SKM-1 (cell line): ENCODE results near the gene ZNF366.

ENCODE experiments used
- DNase-seq: peaks from one replicate; lab custom pipeline; 2025; ENCODE audit not compliant: unreplicated experiment; lab: John Stamatoyannopoulos, UW

The ZNF366 gene, protein sequence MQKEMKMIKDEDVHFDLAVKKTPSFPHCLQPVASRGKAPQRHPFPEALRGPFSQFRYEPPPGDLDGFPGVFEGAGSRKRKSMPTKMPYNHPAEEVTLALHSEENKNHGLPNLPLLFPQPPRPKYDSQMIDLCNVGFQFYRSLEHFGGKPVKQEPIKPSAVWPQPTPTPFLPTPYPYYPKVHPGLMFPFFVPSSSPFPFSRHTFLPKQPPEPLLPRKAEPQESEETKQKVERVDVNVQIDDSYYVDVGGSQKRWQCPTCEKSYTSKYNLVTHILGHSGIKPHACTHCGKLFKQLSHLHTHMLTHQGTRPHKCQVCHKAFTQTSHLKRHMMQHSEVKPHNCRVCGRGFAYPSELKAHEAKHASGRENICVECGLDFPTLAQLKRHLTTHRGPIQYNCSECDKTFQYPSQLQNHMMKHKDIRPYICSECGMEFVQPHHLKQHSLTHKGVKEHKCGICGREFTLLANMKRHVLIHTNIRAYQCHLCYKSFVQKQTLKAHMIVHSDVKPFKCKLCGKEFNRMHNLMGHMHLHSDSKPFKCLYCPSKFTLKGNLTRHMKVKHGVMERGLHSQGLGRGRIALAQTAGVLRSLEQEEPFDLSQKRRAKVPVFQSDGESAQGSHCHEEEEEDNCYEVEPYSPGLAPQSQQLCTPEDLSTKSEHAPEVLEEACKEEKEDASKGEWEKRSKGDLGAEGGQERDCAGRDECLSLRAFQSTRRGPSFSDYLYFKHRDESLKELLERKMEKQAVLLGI

GRCh38 chr5:72507231-72507906 lies at the start of gene ZNF366:
Gene ZNF366, minus strand, starts transcription at chr5:72507410. Its CDS starts 45,914 bp downstream, at chr5:72461496.
- DNase-seq: peak; percentile 14

DNA sequence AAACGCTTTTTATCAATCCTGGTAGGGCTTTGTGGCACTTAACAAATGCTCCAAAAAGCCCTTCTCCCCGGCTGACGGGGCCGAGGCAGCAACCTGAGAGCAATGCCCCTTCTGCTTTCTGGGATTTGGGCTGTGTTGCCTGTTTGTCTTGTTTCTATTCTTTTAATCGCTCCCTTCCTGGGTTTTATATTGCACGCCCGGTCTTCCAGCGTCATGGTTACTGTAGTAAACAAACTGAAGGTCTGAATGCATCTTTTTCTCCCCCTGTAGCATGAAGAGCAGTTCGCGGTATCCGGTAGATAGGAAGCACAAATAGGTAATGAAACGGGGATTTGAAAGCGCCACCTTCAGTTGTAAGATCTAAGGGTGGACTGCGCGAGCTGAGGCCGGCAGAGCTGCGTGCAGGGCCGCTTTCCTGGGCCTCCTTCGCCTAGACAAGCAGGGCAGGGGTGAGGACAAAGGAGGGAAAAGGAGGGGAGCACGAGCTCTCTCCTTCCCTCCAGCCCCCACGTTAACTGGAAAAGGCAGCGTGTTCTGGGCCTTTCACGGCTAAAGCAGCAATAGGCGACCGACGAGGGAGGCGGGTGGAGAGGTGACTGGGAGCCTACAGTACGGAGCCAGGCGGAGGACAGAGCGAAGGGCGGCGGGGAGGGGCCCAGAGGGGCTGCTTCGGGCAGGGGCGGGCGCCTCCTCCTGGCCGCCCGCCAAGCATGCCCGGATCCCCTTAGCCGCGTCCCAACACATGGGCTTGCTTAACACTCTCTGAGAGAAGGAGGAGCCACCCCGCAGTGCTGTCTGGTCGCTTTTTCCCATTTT lies 49.3 kb upstream of the ZNF366 start:
- DNase-seq: no peak

DNA sequence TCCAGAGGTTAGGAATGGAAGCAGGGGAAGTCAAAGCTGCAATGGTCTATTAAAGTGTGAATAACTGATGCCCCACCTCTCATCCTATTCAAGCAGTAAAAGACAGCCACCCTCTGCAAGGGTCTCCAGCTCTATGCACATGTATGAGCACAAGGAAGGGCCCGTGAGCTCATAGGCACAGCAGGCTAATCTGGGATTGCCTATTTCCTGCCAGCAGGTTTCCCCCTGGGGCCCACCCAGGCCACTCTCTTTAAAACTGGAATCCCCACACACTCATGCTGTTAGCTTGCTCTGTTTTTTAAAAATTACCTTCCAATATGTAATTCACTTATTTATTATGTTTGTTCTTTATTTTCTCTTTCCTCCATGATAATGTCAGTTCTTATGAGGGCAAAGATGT lies 48.7 kb upstream of the ZNF366 start:
- no peak for DNase-seq

- no peak for DNase-seq
These were observed 47.7 kb upstream of the ZNF366 start for GRCh38 chr5:72554897-72555296.

DNA sequence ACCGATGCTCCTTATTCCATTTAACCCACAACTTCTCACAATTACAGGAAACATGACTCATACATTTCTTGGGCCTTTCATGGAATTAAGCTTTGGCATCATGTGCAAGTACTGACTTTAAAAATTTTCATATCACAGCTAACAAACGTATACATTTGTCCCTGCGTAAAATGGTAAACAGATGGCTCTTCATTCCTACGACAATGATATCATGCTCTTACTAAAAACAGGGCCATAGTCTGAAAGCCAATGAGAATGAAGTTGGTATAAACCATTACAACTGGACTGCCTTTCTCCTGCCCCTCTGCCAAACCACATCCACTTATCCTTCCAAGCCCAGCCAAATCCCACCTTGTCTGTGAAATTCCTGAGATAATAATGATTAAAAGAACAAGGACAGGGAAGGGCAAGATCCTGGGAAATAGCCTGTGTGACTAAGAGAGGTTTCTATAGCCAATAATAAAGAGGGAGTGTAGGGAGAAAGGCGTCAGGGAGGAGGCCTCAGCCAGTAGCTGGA lies 44.9 kb upstream of the ZNF366 start:
- no peak for DNase-seq

DNA sequence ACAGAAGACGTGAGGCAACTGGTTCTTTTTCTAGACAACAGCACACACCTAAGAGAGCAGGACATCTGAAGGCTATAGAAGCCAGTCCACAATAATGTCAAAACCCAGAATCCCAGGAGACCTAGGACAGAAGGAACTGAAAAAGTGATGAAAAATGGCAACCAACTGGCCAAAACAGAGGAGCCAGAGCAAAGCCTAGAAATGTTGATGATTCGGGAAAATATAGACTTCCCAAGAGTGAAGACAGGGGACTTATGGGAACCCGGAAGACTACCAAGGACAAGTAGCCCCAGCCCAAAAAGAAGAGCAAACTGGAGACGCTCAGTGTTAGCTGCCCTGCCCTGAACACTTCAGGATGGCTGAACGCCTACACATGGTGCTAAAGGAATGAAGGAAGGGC lies 43.4 kb upstream of the ZNF366 start:
- DNase-seq: no peak

- DNase-seq: no peak
These were observed 36.6 kb upstream of the ZNF366 start for GRCh38 chr5:72543811-72544210.

GRCh38 chr5:72543365-72543764 lies 36.2 kb upstream of the ZNF366 start:
- peak; percentile 33 for DNase-seq

DNA sequence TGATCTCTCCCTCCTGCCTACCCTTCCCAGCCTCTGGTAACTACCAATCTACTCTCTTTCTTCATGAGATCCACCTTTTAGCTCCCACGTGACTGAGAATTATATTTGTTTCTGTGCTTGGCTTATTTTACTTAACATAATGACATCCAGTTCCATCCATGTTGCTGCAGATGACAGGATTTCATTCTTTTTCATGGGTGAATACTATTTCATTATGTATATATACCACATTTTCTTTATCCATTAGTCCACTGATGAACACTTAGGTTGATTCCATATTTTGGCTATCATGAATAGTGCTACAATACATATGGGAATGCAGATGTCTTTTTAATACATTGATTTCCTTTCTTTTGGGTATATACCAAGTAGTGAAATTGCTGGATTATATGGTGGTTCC lies 35.5 kb upstream of the ZNF366 start:
- DNase-seq: no peak

DNA sequence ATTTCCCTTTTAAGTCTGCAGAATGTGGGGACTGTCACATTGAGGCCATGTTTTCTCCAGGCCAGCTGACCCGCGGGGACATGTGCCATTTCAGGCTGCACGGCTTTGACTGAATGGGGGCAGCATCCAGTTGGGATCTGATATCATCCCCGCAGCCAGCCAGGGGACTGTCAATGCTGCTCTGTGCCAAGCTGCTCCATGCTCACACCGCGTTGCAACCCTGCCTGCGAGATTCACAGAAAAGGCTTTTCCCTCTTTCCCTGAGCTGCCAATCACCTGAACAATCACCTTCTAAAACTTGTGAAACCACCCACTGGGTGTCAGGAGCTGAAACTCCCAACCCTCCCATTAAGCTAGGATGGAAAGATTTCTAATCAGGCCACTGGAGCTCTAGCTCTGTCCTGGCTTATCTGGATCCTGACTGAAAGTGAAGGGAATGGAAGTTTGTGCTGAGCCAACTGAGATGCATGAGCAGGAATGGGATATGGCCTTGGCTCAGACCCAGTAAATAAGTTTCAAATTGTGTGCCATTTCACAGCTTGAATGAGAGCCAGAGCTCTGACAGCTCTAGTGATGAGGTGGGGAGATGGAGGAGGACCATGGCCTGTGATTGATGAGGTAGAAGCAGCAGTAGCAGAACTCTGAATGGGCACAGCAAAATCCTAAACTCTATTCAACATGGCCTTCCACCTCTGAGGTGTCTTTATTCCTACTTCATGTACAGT lies 34.5 kb upstream of the ZNF366 start:
- DNase-seq: no peak

DNA sequence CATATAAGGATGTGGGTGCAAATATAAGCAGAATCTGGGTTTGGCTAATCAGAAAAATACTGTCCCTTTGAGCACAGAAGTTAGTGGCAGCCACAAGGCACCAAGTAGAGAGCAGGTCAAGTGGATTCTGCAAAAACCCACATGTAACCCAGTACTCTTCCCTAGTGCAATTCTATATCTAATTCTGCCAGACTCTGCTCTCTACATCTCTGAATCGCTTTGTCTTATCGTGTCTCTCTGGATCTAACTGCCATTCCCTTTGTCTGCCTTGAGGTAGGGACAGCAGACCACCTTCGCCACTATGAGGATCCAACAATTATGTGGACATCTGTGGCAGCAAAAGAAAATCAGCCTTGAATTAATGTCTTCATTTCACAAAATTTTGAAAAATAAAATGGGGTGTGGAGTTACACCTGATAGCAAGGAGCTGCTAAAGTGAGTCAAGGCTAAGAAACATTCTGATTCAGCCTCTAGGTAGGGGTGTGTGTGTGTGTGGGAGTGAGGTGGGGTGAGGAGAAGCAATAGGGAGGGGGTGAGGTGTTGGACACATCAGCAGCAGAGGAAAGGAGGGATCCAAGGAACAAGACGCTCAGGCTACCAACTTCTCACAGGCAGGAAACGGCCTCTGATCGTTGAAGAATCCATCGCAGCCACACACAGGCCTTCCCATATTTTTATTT lies 33.7 kb upstream of the ZNF366 start:
- no peak for DNase-seq

DNA sequence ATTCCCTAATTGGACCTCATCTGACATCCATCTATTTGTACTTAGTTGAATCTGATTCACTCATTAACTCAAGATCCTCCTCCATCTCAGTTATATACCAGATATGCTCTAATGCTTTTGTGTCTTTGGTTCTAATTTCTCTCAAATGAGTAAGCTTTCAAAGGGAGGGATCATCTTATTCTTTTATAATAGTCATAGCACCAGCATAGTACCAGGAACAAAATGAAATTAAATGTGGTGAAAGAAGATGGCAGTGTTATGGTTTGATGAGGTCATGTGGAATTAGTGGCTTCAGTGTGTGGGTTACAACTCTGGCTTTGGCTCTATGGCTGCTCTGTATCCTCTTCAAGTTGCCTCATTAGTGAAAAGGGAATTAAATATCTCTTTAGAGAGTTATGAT lies 32.5 kb upstream of the ZNF366 start:
- no peak for DNase-seq

- no peak for DNase-seq
These were observed 31.8 kb upstream of the ZNF366 start for GRCh38 chr5:72539038-72539437.

- DNase-seq: no peak
These were observed 30.0 kb upstream of the ZNF366 start for GRCh38 chr5:72537166-72537565.

- no peak for DNase-seq
These were observed 24.4 kb upstream of the ZNF366 start for GRCh38 chr5:72531496-72532190.

- no peak for DNase-seq
These were observed 23.0 kb upstream of the ZNF366 start for GRCh38 chr5:72530196-72530595.

DNA sequence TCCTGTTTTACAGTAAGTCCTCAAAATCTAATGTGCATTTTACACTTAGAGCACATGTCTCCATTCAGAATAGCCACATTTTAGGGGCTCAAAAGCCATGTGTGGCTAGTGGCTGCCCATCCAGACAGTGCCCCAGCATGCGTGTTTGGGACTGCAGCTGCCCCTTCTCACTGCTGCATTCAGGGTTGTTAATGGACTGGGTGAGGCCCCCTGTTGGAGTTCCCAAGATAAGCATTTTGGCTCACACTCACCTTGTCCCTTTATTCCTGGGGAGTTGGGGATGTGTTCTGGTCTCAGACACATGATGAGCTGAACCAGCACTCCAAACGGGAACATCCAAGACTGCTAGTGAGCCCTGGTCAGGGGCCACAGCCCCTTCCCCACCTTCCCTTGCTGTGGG lies 22.2 kb upstream of the ZNF366 start:
- no peak for DNase-seq

- DNase-seq: peak; percentile 73
These were observed 18.6 kb upstream of the ZNF366 start for GRCh38 chr5:72525816-72526215.
